ENCODE data around the gene GCSAM. TPM values are rescaled to one million over a fixed set of nuclear protein-coding genes. Genes with fewer than 3 reads are reported as not detected.

Gene GCSAM
- total and polyA plus RNA-seq, 7 experiments from 2014 or later, result 5.5 to 38.8 (median 24.9) TPM

DNA sequence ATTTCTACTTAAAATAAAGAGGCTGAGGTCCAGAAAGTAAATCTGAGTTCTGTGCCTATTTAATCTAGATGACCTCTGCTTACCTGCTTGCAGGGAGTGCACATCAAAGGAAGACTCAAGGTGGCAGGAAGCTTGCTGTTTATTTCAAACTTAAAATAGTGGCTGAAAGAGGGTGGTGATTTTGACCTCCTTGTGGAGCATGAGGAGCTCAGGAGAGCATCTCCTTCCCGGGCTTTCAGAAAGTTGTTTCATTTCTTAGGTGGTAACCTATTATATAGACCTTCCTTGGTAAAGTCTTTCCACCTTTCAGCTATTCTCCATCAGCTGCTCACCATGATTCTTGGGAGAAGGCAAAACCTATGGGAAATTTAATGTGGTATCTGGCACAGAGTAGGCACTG, 494 bp downstream of the GCSAM start:
- peak in 1 of 9 donors; percentile 14 for DNase-seq

DNA sequence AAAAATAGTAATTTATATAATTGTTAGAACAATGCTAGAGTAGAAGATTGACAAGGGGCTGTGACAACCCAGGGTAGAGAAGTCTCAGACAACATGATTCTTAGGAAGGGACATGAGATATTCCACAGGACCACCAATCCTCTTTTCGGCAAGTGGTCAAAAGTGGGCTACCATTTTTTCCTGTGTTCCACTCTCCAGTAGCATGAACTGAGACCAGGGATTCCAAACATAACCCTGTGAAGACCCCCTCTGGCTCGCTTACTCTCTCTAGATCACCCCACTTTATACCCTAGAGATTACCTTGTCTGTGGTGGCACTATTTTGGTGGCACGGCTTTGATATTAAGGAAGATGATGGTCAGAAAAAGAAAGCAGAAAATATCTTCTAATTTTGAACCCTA, 960 bp downstream of the GCSAM start:
- H3K4me1 Mint-ChIP-seq, result peaks cover 46 to 96% (median 94%) of the 10 kb centered on the region in 7 donors

More for the DNA sequence above, 494 bp downstream of the GCSAM start:
- Histone ChIP-seq H3K36me3 (ENCODE audit: control insufficient read depth in 2 of 3, insufficient read depth in 3 of 3, low read length in 3 of 3) (no peaks in the 10 kb centered on the region), H3K9me3 (ENCODE audit: control insufficient read depth in 2 of 3, low read length in 3 of 3) (no peaks in the 10 kb centered on the region), H3K27ac (ENCODE audit: low read depth, low read length) (peak overlapping the region; percentile 82), H3K27me3 (ENCODE audit: control insufficient read depth in 2 of 2, insufficient read depth in 2 of 2, low read length in 2 of 2) (no peaks in the 10 kb centered on the region), H3K4me3 (ENCODE audit: low read length) (peak overlapping the region; percentile 74), H3K4me1 (ENCODE audit: control insufficient read depth in 2 of 2, insufficient read depth in 2 of 2, low read length in 2 of 2) (peaks cover 39 to 77% of the 10 kb centered on the region in 2 donors)
- ATAC-seq, result no peak
- H3K27ac Mint-ChIP-seq, result peak overlapping the region; percentile 93 to 99 (median 97)
- H3K36me3 Mint-ChIP-seq, result peaks cover 0 to 9% (median 0%) of the 10 kb centered on the region in 5 donors
- H3K9me3 Mint-ChIP-seq, result no peaks in the 10 kb centered on the region
- intact Hi-C loops (cut with micrococcal nuclease), result loop anchor here in 1 of 2 donors (2.0 to 10.0 kb wide), 4 partner anchors 154 to 875 kb away; partner anchors contain the start of genes ABHD10 and CD200R1
- no peaks in the 10 kb centered on the region for H3K27me3 Mint-ChIP-seq
- CTCF ChIA-PET, result interaction anchor here (0.7 to 1.6 kb wide), 4 partner anchors 21 to 399 kb away, joined by 3 to 14 read pairs (median 4); no protein-coding TSS in a partner anchor
- peak overlapping the region; percentile 92 to 100 (median 98) for H3K4me3 Mint-ChIP-seq
- H3K4me1 Mint-ChIP-seq, result peaks cover 46 to 96% (median 94%) of the 10 kb centered on the region in 7 donors
- POLR2A ChIA-PET, result interaction anchor here (0.6 to 1.4 kb wide), 4 partner anchors 21 to 426 kb away, joined by 3 to 5 read pairs (median 4); partner anchors contain the start of gene SLC9C1

DNA sequence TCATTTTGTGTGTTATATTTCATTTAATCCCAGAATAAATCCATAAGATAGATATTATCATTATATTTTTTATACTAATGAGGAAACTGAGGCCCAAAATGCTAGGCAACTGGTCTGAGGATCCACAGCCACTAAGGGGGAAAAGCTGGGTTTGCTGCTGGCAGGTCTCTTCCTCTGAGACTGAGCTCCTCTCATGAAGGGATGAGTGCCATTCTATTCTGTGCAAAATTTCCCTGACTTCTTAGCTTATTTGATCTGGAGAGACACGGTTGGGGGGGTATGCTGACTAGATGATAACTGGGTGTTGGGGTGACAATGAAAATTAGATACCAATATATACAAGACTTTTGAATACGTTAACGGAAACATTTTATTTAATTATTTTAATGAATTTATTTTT, 1.9 kb downstream of the GCSAM start:
- POLR2A ChIA-PET, result interaction anchor here (1.3 to 1.4 kb wide), 2 partner anchors 10 to 430 kb away, joined by 3 to 4 read pairs; partner anchors contain the start of genes ATG3 and SLC35A5
- peak overlapping the region; percentile 82 for H3K27ac ChIP-seq (ENCODE audit: low read depth, low read length)

More for the DNA sequence above, 960 bp downstream of the GCSAM start:
- ChIA-PET POLR2A (interaction anchor here (0.6 to 1.3 kb wide), 2 partner anchors 357 to 426 kb away, joined by 3 to 5 read pairs; no protein-coding TSS in a partner anchor), CTCF (interaction anchor here (0.7 to 1.6 kb wide), 2 partner anchors 21 to 382 kb away, joined by 4 to 14 read pairs; no protein-coding TSS in a partner anchor)
- Histone ChIP-seq H3K27me3 (ENCODE audit: control insufficient read depth in 2 of 2, insufficient read depth in 2 of 2, low read length in 2 of 2) (no peaks in the 10 kb centered on the region), H3K36me3 (ENCODE audit: control insufficient read depth in 2 of 3, insufficient read depth in 3 of 3, low read length in 3 of 3) (no peaks in the 10 kb centered on the region), H3K27ac (ENCODE audit: low read depth, low read length) (peak overlapping the region; percentile 82), H3K4me1 (ENCODE audit: control insufficient read depth in 2 of 2, insufficient read depth in 2 of 2, low read length in 2 of 2) (peaks cover 39 to 77% of the 10 kb centered on the region in 2 donors), H3K9me3 (ENCODE audit: control insufficient read depth in 2 of 3, low read length in 3 of 3) (no peaks in the 10 kb centered on the region), H3K4me3 (ENCODE audit: low read length) (peak overlapping the region; percentile 74)
- Mint-ChIP-seq H3K27ac (peak overlapping the region; percentile 54 to 99 (median 97)), H3K4me3 (peak overlapping the region; percentile 66 to 100 (median 98)), H3K27me3 (no peaks in the 10 kb centered on the region), H3K36me3 (peaks cover 0 to 9% (median 0%) of the 10 kb centered on the region in 5 donors), H3K9me3 (no peaks in the 10 kb centered on the region)
- no peak for DNase-seq
- intact Hi-C loops (cut with micrococcal nuclease), result loop anchor here in 1 of 2 donors (2.0 to 10.0 kb wide), 4 partner anchors 153 to 875 kb away; partner anchors contain the start of genes ABHD10 and CD200R1
- ATAC-seq, result no peak

DNA sequence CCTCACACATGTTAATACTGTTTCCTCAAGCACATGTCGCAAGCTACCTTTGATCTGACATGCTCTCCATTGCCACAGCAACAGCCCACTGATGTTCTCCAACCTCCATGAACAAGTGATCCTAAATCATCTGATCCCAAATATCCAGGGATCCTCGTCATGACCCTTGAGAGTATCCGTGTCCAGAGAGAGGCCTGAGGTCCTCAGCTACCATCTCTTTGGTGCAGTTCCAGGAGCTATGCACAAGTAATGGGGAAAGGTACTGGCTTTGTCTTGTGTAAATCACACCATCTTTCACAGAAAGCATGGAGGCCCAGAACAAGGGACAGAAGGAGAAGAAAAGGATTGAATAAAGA, 2.4 kb downstream of the GCSAM start:
- H3K27me3 ChIP-seq (ENCODE audit: control insufficient read depth in 2 of 2, insufficient read depth in 2 of 2, low read length in 2 of 2), result no peaks in the 10 kb centered on the region
- peaks cover 51 to 80% of the 10 kb centered on the region in 2 donors for H3K4me1 ChIP-seq (ENCODE audit: control insufficient read depth in 2 of 2, insufficient read depth in 2 of 2, low read length in 2 of 2)
- H3K36me3 Mint-ChIP-seq, result peaks cover 5 to 14% (median 6%) of the 10 kb centered on the region in 5 donors
- intact Hi-C loops (cut with micrococcal nuclease), result loop anchor here in 1 of 2 donors (5.0 to 10.0 kb wide), 3 partner anchors 332 to 877 kb away; partner anchors contain the start of gene CD200R1
- peaks cover 0 to under 1% (median 0%) of the 10 kb centered on the region in 3 experiments for H3K36me3 ChIP-seq (ENCODE audit: control insufficient read depth in 2 of 3, insufficient read depth in 3 of 3, low read length in 3 of 3)
- H3K4me1 Mint-ChIP-seq, result peaks cover 58 to 96% (median 94%) of the 10 kb centered on the region in 7 donors
- CTCF ChIA-PET, result interaction anchor here (1.7 kb wide), 1 partner anchor 19 kb away, joined by 6 read pairs; no protein-coding TSS in a partner anchor
- H3K9me3 ChIP-seq (ENCODE audit: control insufficient read depth in 2 of 3, low read length in 3 of 3), result no peaks in the 10 kb centered on the region
- ATAC-seq, result no peak
- H3K27me3 Mint-ChIP-seq, result no peaks in the 10 kb centered on the region
- no peak overlapping the region for H3K4me3 ChIP-seq (ENCODE audit: low read length)
- no peaks in the 10 kb centered on the region for H3K9me3 Mint-ChIP-seq
- DNase-seq, result no peak
- peak overlapping the region; percentile 15 to 100 (median 63) for H3K4me3 Mint-ChIP-seq
- H3K27ac ChIP-seq (ENCODE audit: low read depth, low read length), result peak overlapping the region; percentile 82
- H3K27ac Mint-ChIP-seq, result peak overlapping the region; percentile 87 to 95 (median 93)
- POLR2A ChIA-PET, result interaction anchor here (1.3 to 1.4 kb wide), 2 partner anchors 9 to 431 kb away, joined by 3 to 4 read pairs; partner anchors contain the start of genes ATG3 and SLC35A5

More for the DNA sequence above, 1.9 kb downstream of the GCSAM start:
- CTCF ChIA-PET, result interaction anchor here (1.7 kb wide), 1 partner anchor 20 kb away, joined by 6 read pairs; no protein-coding TSS in a partner anchor
- DNase-seq (peak in 1 of 9 donors; percentile 17), ATAC-seq (no peak)
- Mint-ChIP-seq H3K27ac (peak overlapping the region; percentile 11 to 94 (median 90)), H3K4me3 (peak overlapping the region in 9 of 10 donors; percentile 53 to 100 (median 73)), H3K4me1 (peaks cover 54 to 96% (median 94%) of the 10 kb centered on the region in 7 donors), H3K36me3 (peaks cover 1 to 11% (median 3%) of the 10 kb centered on the region in 5 donors), H3K27me3 (no peaks in the 10 kb centered on the region), H3K9me3 (no peaks in the 10 kb centered on the region)
- no peaks in the 10 kb centered on the region for H3K27me3 ChIP-seq (ENCODE audit: control insufficient read depth in 2 of 2, insufficient read depth in 2 of 2, low read length in 2 of 2)
- no peaks in the 10 kb centered on the region for H3K9me3 ChIP-seq (ENCODE audit: control insufficient read depth in 2 of 3, low read length in 3 of 3)
- H3K4me1 ChIP-seq (ENCODE audit: control insufficient read depth in 2 of 2, insufficient read depth in 2 of 2, low read length in 2 of 2), result peaks cover 47 to 80% of the 10 kb centered on the region in 2 donors
- intact Hi-C loops (cut with micrococcal nuclease), result loop anchor here in 1 of 2 donors (5.0 to 10.0 kb wide), 3 partner anchors 331 to 876 kb away; partner anchors contain the start of gene CD200R1
- H3K4me3 ChIP-seq (ENCODE audit: low read length), result no peak overlapping the region
- no peaks in the 10 kb centered on the region for H3K36me3 ChIP-seq (ENCODE audit: control insufficient read depth in 2 of 3, insufficient read depth in 3 of 3, low read length in 3 of 3)

DNA sequence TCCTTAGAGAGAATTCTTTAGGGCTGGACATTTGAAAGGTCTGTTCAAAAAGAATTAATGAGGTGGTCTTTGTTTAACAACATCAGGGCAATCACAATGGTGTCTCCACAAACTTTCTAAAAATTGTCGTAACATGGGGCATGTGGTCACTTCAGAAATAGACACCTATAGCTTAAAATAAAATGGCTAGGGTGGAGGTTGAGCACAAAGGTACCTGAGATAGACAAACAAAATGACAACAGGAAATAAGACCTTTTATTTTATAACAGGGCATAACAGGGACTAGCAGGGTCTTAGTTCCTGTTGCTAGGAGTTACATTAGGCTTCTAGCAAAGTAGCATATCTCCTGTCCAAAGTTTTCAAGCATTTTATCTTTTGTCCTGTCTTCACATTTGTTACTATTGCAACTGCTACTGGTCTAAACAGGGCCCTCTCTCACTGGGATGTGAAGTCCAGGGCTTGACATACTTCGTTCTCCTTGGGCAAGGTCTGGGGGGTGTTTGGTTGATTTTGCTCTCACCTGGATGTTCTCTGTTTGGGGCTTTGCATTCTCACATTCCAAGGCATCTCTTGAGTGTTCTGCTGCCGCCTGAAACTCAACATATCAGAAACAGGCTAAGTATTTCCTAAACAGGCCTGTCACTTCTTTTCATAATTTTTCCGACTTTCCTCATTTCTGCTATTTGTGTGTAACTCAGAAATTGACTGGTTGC, 3.0 kb downstream of the GCSAM start:
- H3K4me1 Mint-ChIP-seq, result peaks cover 56 to 96% (median 94%) of the 10 kb centered on the region in 7 donors
- intact Hi-C loops (cut with micrococcal nuclease), result loop anchor here (1.0 to 10.0 kb wide), 20 partner anchors 7 to 1617 kb away; partner anchors contain the start of genes CD96 (in 2 of the 2), GTPBP8 (in 2 of the 2), SLC35A5 (in 2 of the 2) and ABHD10 (in 1 of the 2)
- peak overlapping the region; percentile 15 to 100 (median 63) for H3K4me3 Mint-ChIP-seq
- H3K9me3 Mint-ChIP-seq, result no peaks in the 10 kb centered on the region
- Histone ChIP-seq H3K36me3 (ENCODE audit: control insufficient read depth in 2 of 3, insufficient read depth in 3 of 3, low read length in 3 of 3) (peaks cover 0 to 6% (median 0%) of the 10 kb centered on the region in 3 experiments), H3K9me3 (ENCODE audit: control insufficient read depth in 2 of 3, low read length in 3 of 3) (no peaks in the 10 kb centered on the region), H3K4me3 (ENCODE audit: low read length) (no peak overlapping the region), H3K27me3 (ENCODE audit: control insufficient read depth in 2 of 2, insufficient read depth in 2 of 2, low read length in 2 of 2) (no peaks in the 10 kb centered on the region), H3K4me1 (ENCODE audit: control insufficient read depth in 2 of 2, insufficient read depth in 2 of 2, low read length in 2 of 2) (peaks cover 51 to 80% of the 10 kb centered on the region in 2 donors), H3K27ac (ENCODE audit: low read depth, low read length) (peak overlapping the region; percentile 82)
- peaks cover 6 to 16% (median 10%) of the 10 kb centered on the region in 5 donors for H3K36me3 Mint-ChIP-seq
- DNase-seq (no peak), ATAC-seq (no peak)
- ChIA-PET POLR2A (interaction anchor here (0.6 to 1.4 kb wide), 3 partner anchors 9 to 432 kb away, joined by 3 to 4 read pairs (median 3); partner anchors contain the start of genes ATG3 and SLC35A5), CTCF (interaction anchor here (0.5 to 1.7 kb wide), 2 partner anchors 18 to 204 kb away, joined by 3 to 6 read pairs; no protein-coding TSS in a partner anchor)
- H3K27me3 Mint-ChIP-seq, result no peaks in the 10 kb centered on the region
- peak overlapping the region; percentile 87 to 95 (median 93) for H3K27ac Mint-ChIP-seq

Data from naive thymus-derived CD4-positive, alpha-beta T cell (primary cell).